GM12878 (cell line): ENCODE measurements around the gene AIFM3. TPM values are rescaled to one million over a fixed set of nuclear protein-coding genes. Genes with fewer than 3 reads are reported as not detected.

Source experiments
- ATAC-seq: fragments of 200-7000 bp; cut with Tn5 transposase; 3 replicates; pipeline ENCODE4 v1.9.1; 2020; ENCODE audit warnings: mild to moderate bottlenecking, moderate library complexity
- Bru-seq: library from RNA; stranded (reverse); fragments of 400-500 nt; gene quantifications from one replicate; lab custom pipeline; 2021; lab: Mats Ljungman, UMichigan
- BruChase-seq, 2 experiments: library from RNA; stranded (reverse); fragments of 400-500 nt; gene quantifications; one replicate each; lab custom pipeline; 2021; lab: Mats Ljungman, UMichigan
- BruUV-seq: library from RNA; stranded (reverse); fragments of 400-500 nt; replicated peaks from 2 replicates; lab custom pipeline; 2021; lab: Mats Ljungman, UMichigan
- CTCF ChIA-PET: fragments of 300-600 bp; sonication (Branson Sonifier 250); formaldehyde crosslinking; extraction: SDS; loops from one replicate; lab custom pipeline; 2021; ENCODE audit warnings: inconsistent platforms; lab: Yijun Ruan, JAX
- POLR2A ChIA-PET: fragments of 350-600 bp; formaldehyde crosslinking; extraction: SDS; loops from one replicate; lab custom pipeline; 2021; ENCODE audit warnings: inconsistent platforms; lab: Charles Lee
- RAD21 ChIA-PET: fragments of 300-600 bp; sonication (Branson Sonifier 250); formaldehyde crosslinking; loops from one replicate; lab custom pipeline; 2023; ENCODE audit warnings: antibody characterized with exemption; ENCODE audit not compliant: unreplicated experiment; lab: Charles Lee
- SMC1A ChIA-PET: fragments of 300-600 bp; sonication (Branson Sonifier 250); formaldehyde crosslinking; loops from one replicate; lab custom pipeline; 2023; ENCODE audit not compliant: unreplicated experiment, uncharacterized antibody; lab: Charles Lee
- DNase-seq: peaks from one replicate; pipeline ENCODE4 v3.0.0-alpha.2; 2011; ENCODE audit warnings: low read depth, low spot score
- FAIRE-seq: peaks from 3 replicates; lab custom pipeline; 2011; peaks lifted over from hg19 to GRCh38; lab: Jason Lieb, UNC
- H2AFZ ChIP-seq: 2 replicates; pipeline ENCODE4 v1.6.0; 2011; ENCODE audit warnings: low read depth, low read length, control low read depth; ENCODE audit not compliant: control insufficient read depth
- H3K27ac ChIP-seq: 2 replicates; pipeline ENCODE4 v1.5.1; 2011; ENCODE audit warnings: control low read depth; ENCODE audit not compliant: control insufficient read depth, insufficient read depth
- H3K27me3 ChIP-seq, 2 experiments: replicated peaks in 1 of 2; 2 replicates each; pipeline versions ENCODE4 v1.6.0 to v1.6.1; 2011; ENCODE audit warnings: low read length in 1 of 2; ENCODE audit not compliant: control insufficient read depth in 2 of 2, insufficient read depth in 2 of 2
- H3K36me3 ChIP-seq, 2 experiments: 2 replicates each; pipeline ENCODE4 v1.5.1; 2011; ENCODE audit warnings: low read length in 1 of 2; ENCODE audit not compliant: control insufficient read depth in 2 of 2, insufficient read depth in 2 of 2
- H3K4me1 ChIP-seq: 2 replicates; pipeline ENCODE4 v1.6.1; 2011; ENCODE audit warnings: mild to moderate bottlenecking, low read length, moderate library complexity, mixed read lengths; ENCODE audit not compliant: control insufficient read depth, insufficient read depth
- H3K4me2 ChIP-seq: 2 replicates; pipeline ENCODE4 v1.6.0; 2011; ENCODE audit warnings: control low read depth; ENCODE audit not compliant: control insufficient read depth, insufficient read depth
- H3K4me3 ChIP-seq: fragments of 200-600 bp; sonication (generic); 2 replicates; pipeline ENCODE4 v1.5.1; 2016
- H3K79me2 ChIP-seq: 2 replicates; pipeline ENCODE4 v1.6.0; 2011; ENCODE audit warnings: low read length; ENCODE audit not compliant: control insufficient read depth, insufficient read depth
- H3K9ac ChIP-seq: 2 replicates; pipeline ENCODE4 v1.8.0; 2011; ENCODE audit warnings: low read length, control low read depth, mixed read lengths; ENCODE audit not compliant: control insufficient read depth, insufficient read depth
- H3K9me3 ChIP-seq: replicated peaks from 3 replicates; pipeline ENCODE4 v1.5.1; 2011; ENCODE audit warnings: mild to moderate bottlenecking, low read length; ENCODE audit not compliant: control insufficient read depth, insufficient read depth
- H4K20me1 ChIP-seq: 2 replicates; pipeline ENCODE4 v1.6.0; 2011; ENCODE audit not compliant: control insufficient read depth, insufficient read depth
- CHD1 ChIP-seq: IDR thresholded peaks from 2 replicates; pipeline ENCODE4 v1.6.1; 2012; ENCODE audit warnings: low read depth, low read length, improper control_type of control experiment
- EED ChIP-seq: sonication (generic); IDR thresholded peaks from 2 replicates; pipeline ENCODE4 v1.6.1; 2016; ENCODE audit warnings: antibody characterized with exemption, low read depth
- FOS ChIP-seq: IDR thresholded peaks from 3 replicates; pipeline ENCODE4 v1.6.1; 2011; ENCODE audit warnings: borderline replicate concordance; ENCODE audit not compliant: insufficient read length; ENCODE audit errors: extremely low read depth
- HCFC1 ChIP-seq: fragments of 150-350 bp; IDR thresholded peaks from 2 replicates; pipeline ENCODE4 v1.6.1; 2014; ENCODE audit warnings: low read length
- IRF4 ChIP-seq: IDR thresholded peaks from 2 replicates; pipeline ENCODE4 v1.6.1; 2011; ENCODE audit warnings: low read depth, low read length
- MTA2 ChIP-seq: fragments of 450-650 bp; IDR thresholded peaks from 2 replicates; pipeline ENCODE4 v1.6.1; 2016; ENCODE audit warnings: low read depth, mild to moderate bottlenecking, moderate library complexity
- PAX8 ChIP-seq: fragments of 450-650 bp; IDR thresholded peaks from 2 replicates; pipeline ENCODE4 v1.6.1; 2017; ENCODE audit warnings: mild to moderate bottlenecking, moderate library complexity
- RBBP5 ChIP-seq: fragments of 200-600 bp; sonication (generic); conservative IDR thresholded peaks from 2 replicates; pipeline ENCODE4 v1.6.1; 2016
- SMAD5 ChIP-seq: IDR thresholded peaks from 2 replicates; pipeline ENCODE4 v1.6.1; 2016; ENCODE audit warnings: antibody characterized with exemption, low read depth
- STAT3 ChIP-seq: IDR thresholded peaks from 2 replicates; pipeline ENCODE4 v1.6.1; 2011; ENCODE audit warnings: low read depth, low read length, improper control_type of control experiment
- TAF1 ChIP-seq: IDR thresholded peaks from 2 replicates; pipeline ENCODE4 v1.6.1; 2011; ENCODE audit warnings: mild to moderate bottlenecking, low read depth, low read length, borderline replicate concordance
- TCF7 ChIP-seq: IDR thresholded peaks from 2 replicates; pipeline ENCODE4 v1.6.1; 2014; ENCODE audit warnings: antibody characterized with exemption, borderline replicate concordance
- ZBTB40 ChIP-seq: fragments of 450-650 bp; IDR thresholded peaks from 2 replicates; pipeline ENCODE4 v1.6.1; 2016; ENCODE audit warnings: mild to moderate bottlenecking, moderate library complexity, borderline replicate concordance
- ZNF384 ChIP-seq: IDR thresholded peaks from 2 replicates; pipeline ENCODE4 v1.6.1; 2012; ENCODE audit warnings: low read depth, mild to moderate bottlenecking, low read length, improper control_type of control experiment, borderline replicate concordance
- ZSCAN29 ChIP-seq: fragments of 450-650 bp; IDR thresholded peaks from 2 replicates; pipeline ENCODE4 v1.6.1; 2017; ENCODE audit warnings: mild to moderate bottlenecking, moderate library complexity
- WGBS: methylation state at CpG from one replicate; pipeline ENCODE4 v1.1.6; 2016; ENCODE audit warnings: low lambda C conversion rate; ENCODE audit not compliant: insufficient replicate concordance, insufficient coverage; ENCODE audit errors: missing lambda C conversion rate; 5-methylcytosine and 5-hydroxymethylcytosine counted together
- in situ Hi-C: fragments of 300-500 bp; cut with MboI; formaldehyde crosslinking; loops from 9 replicates; pipeline ENCODE4 v1.14.3; 2018; ENCODE audit warnings: mixed read lengths
- intact Hi-C: fragments of 100-400 bp; cut with micrococcal nuclease; formaldehyde crosslinking; loops from one replicate; pipeline ENCODE4 v1.14.2; 2022; ENCODE audit not compliant: unreplicated experiment
- long read RNA-seq, 2 experiments: library from polyadenylated mRNA; unstranded; transcript quantifications; one replicate each; pipeline ENCODE4 v2.0.0, GENCODE V29; 2019 to 2020
- polyA minus RNA-seq, 3 experiments: library from RNA; depleted of rRNA, polyadenylated mRNA; stranded (reverse); fragments of >200 nt; gene quantifications; 2 replicates each; pipeline ENCODE4 v1.2.3, GENCODE V29; 2011
- polyA plus RNA-seq, 11 experiments: library from polyadenylated mRNA; depleted of rRNA in 4 of 11; unstranded in 6 of 11; stranded (reverse) in 5 of 11; fragments of >200 nt; fragmentation: Nextera tagmentation in 4 of 11; fragmentation: Illumina TruSeq in 1 of 11; extraction: Ambion mirVana in 4 of 11; extraction: Trizol in 1 of 11; gene quantifications; 1 replicate in 1 of 11; 2 replicates in 10 of 11; pipeline versions ENCODE4 v1.2.1 to v1.2.3, GENCODE V29; 2011 to 2016; ENCODE audit warnings: inconsistent platforms in 2 of 11, missing spikeins in 2 of 11, low read depth in 1 of 11
- total RNA-seq, 4 experiments: library from RNA; depleted of rRNA in 3 of 4; stranded (reverse); fragments of >200 nt in 3 of 4; fragmentation: Illumina TruSeq in 1 of 4; extraction: Trizol in 1 of 4; gene quantifications; 2 replicates each; pipeline versions ENCODE4 v1.2.1 to v1.2.3, GENCODE V29; 2013 to 2021

Gene AIFM3, protein sequence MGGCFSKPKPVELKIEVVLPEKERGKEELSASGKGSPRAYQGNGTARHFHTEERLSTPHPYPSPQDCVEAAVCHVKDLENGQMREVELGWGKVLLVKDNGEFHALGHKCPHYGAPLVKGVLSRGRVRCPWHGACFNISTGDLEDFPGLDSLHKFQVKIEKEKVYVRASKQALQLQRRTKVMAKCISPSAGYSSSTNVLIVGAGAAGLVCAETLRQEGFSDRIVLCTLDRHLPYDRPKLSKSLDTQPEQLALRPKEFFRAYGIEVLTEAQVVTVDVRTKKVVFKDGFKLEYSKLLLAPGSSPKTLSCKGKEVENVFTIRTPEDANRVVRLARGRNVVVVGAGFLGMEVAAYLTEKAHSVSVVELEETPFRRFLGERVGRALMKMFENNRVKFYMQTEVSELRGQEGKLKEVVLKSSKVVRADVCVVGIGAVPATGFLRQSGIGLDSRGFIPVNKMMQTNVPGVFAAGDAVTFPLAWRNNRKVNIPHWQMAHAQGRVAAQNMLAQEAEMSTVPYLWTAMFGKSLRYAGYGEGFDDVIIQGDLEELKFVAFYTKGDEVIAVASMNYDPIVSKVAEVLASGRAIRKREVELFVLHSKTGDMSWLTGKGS
- 0.61 TPM in 1 of 2 replicates, not detected in the other for total RNA-seq (2013; cell fraction: nucleolus; rRNA removed)
- total RNA-seq (2014; rRNA removed) = 0.11 and 0.34 TPM in 2 replicates
- total RNA-seq (2014; rRNA removed; fragmentation: Illumina TruSeq; extraction: Trizol) = not detected in 2 replicates
- total RNA-seq (2021) = 0.26 and 0.40 TPM in 2 replicates
- polyA plus RNA-seq (2011; ENCODE audit: low read depth) = not detected
- not detected in 2 replicates for polyA plus RNA-seq (2011; rRNA removed)
- polyA plus RNA-seq (2011; cell fraction: cytosol; rRNA removed) = 0.03 TPM in 1 of 2 replicates, not detected in the other
- polyA plus RNA-seq (2011; cell fraction: nucleus; rRNA removed) = 0.24 and 0.31 TPM in 2 replicates
- 0.32 and 0.45 TPM in 2 replicates for polyA plus RNA-seq (2012)
- polyA plus RNA-seq (2014; fragmentation: Illumina TruSeq; extraction: Trizol) = not detected in 2 replicates
- polyA plus RNA-seq (2014; fragmentation: Nextera tagmentation; extraction: Ambion mirVana) = not detected
- 0.04 and 0.15 TPM in 2 replicates for polyA plus RNA-seq (2014; rRNA removed)
- polyA plus RNA-seq (2016; fragmentation: Nextera tagmentation; extraction: Ambion mirVana) = under 1 TPM in 1 of 2 experiments, not detected in 1; 0.06 TPM
- not detected in 2 replicates for polyA minus RNA-seq (2011; rRNA and poly(A)+ RNA removed)
- polyA minus RNA-seq (2011; cell fraction: cytosol; rRNA and poly(A)+ RNA removed) = not detected in 2 replicates
- not detected in 2 replicates for polyA minus RNA-seq (2011; cell fraction: nucleus; rRNA and poly(A)+ RNA removed)
- percentile 17 among the genes with signal in this experiment for Bru-seq, nascent RNA
- BruChase-seq, experiment 1, labeled RNA remaining after a 6-hour chase = percentile 17 among the genes with signal in this experiment
- BruChase-seq, experiment 2, labeled RNA remaining after a 2-hour chase = percentile 16 among the genes with signal in this experiment
- long read RNA-seq, experiment 1 = 0 reads
- long read RNA-seq, experiment 2 = 0 reads

DNA sequence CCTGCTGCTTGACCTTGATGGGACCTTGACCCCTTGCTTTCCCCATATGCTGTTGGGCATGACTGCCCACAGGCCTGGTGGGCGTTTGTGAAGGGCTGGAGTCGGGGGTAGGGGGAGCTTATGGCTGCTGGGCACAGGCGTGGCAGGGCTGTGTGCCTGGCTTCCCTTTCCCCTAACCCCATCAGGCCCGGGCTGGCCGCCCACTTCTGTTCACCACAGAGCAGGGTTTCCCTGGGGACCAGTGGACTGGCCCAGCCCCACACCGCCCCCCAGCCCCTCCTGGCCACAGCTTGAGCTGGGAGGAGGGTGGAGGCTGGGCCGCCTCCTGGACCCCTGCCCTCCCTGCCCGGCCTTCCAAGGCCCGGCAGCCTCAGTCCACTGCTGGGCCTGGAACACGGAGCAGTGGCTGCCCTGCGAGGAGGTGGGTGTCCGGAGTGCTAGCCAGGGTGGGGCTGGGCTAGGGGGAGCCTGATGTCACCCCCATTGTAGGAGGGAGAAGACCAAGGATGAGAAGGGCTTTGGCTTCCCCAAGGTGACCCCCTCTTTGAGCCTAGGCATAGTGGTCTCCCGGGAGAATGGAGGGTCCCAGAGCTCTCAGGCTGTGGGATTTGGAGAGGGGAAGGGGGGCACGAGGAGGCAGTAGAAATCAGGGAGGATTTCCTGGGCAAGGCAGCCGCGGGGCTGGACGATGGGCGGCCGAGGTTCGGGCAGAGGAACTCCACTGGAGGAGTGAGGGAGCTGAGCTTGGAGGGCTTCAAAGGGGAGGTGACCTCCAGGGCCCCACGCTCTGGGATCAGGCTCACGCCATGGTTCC, at the start of gene AIFM3:
TSS of gene AIFM3 (plus strand) at position 373 of the 814 bp plus-strand sequence. CDS start 690 bp downstream, outside the sequence.
- 30% methylated on average over 14 of the region's 22 CpGs for WGBS
- Histone ChIP-seq H2AFZ (no peak within 1 kb of the TSS), H3K27me3 (peaks cover 2 to 4% of the 10 kb centered on the region in 2 experiments; a peak in 3 of 4 replicates), H3K4me3 (no peak within 1 kb of the TSS), H4K20me1 (no peaks in the 10 kb centered on the region; the same call in 1 of the 2 replicates), H3K36me3 (no peaks in the 10 kb centered on the region), H3K4me2 (no peak within 1 kb of the TSS), H3K9me3 (no peaks in the 10 kb centered on the region), H3K79me2 (no peaks in the 10 kb centered on the region), H3K27ac (no peak within 1 kb of the TSS), H3K4me1 (peaks cover 3% of the 10 kb centered on the region; the same call in 1 of the 2 replicates), H3K9ac (no peak within 1 kb of the TSS)
- ChIA-PET POLR2A (no interaction called here), CTCF (interaction anchor here (0.8 kb wide), 1 partner anchor 15 kb away, joined by 3 read pairs; the partner anchor contains the start of gene LZTR1), RAD21 (no interaction called here), SMC1A (no interaction called here)
- BruUV-seq = no TSS peak
- FAIRE-seq = no peak
- ATAC-seq = no peak
- intact Hi-C loops = no loop called here
- in situ Hi-C loops = no loop called here
- no peak for DNase-seq
- TF ChIP-seq CHD1 = no peak
- TF ChIP-seq TCF7 = no peak
- no peak for TF ChIP-seq PAX8
- TF ChIP-seq TAF1 = no peak
- TF ChIP-seq SMAD5 = no peak
- no peak for TF ChIP-seq EED
- TF ChIP-seq STAT3 = no peak
- no peak for TF ChIP-seq RBBP5
- TF ChIP-seq FOS = no peak
- TF ChIP-seq ZNF384 = no peak
- TF ChIP-seq ZSCAN29 = no peak
- no peak for TF ChIP-seq ZBTB40
- TF ChIP-seq MTA2 = no peak
- no peak for TF ChIP-seq HCFC1
- no peak for TF ChIP-seq IRF4
